IPS DF 4.7 (cell line): ENCODE measurements around the gene TPGS1.
"Not testable (repeated sequence)": the region's sequence is repeated elsewhere in the genome, so short reads cannot be mapped to it uniquely, and the experiment has no call there.

Experiments used
- DNase-seq: peaks from one replicate; pipeline ENCODE4 v3.0.0-alpha.2; 2013; ENCODE audit warnings: low spot score; ENCODE audit errors: extremely low read depth

TPGS1 gene

DNA sequence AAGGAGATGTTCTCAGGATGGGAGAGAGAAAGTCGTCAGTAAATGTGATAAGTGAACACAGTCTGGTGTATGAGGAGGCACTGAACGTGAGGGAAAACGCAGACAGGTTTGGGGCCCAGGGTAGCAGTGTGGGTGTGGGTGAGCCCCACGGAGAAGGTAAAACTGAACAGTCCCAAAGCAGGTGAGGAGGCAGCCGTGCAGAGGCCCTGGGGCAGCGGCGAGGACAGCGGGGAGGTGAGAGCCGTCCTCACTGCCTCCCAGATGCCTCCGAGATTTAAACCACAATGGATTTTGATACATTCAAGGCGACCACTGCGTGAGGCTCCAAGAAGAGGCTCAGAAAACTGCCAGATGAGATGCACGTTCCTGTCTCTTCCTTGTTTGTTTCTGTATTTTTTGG is 31.9 kb upstream of the TPGS1 start:
- no peak for DNase-seq

- no peak for DNase-seq
Observed at GRCh38 chr19:478236-478903, 28.9 kb upstream of the TPGS1 start.

DNA sequence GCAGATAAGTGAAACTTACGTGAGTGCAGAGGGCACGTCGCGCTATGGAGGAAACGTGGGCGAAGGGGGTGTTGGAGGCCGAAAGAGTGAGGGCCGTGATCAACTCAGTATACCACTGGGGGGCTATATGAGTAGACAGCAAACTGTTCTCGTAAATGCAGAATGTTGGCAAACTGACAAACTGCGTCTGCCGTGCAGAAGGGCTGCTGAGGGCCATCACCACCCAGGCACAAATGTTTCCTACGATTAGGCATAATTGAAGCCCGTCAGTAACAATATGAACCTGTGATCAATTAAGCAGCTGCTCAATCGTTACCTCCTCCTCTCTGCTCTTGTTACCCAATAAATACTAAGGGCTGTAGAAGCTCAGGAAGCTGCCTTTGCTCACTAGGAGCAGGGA is 28.3 kb upstream of the TPGS1 start:
- DNase-seq, result no peak

DNA sequence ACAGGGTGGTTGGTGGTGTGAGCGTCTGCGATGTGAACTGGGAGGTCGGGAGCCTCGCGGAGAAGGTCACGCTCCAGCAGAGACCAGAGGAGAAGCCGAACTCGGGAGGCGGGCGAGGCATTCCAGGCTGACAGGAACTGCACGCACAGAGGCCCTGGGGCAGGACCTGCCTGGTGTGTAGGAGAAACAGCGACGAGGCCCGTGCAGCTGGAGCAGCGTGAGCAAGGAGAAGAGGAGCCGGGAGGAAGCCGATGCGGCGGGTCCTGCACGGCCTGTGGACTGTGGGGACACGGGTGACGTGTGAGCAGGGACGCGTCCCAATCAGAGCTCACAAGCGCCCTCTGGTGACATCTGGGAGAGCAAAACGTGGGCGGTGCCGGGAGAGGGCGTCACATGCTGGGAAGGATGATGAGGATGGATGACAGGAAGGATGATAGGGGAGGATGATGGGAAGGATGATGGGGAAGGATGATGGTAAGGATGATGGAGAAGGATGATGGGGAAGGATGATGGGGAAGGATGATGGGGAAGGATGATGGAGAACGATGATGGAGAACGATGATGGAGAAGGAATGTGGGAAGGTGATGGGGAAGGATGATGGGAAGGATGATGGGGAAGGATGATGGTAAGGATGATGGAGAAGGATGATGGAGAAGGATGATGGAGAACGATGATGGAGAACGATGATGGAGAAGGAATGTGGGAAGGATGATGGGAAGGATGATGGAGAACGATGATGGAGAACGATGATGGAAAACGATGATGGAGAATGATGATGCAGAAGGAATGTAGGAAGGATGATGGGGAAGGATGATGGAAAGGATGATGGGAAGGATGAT is 27.1 kb upstream of the TPGS1 start:
- DNase-seq, result no peak

- DNase-seq, result not testable (repeated sequence)
Observed at GRCh38 chr19:481100-481499, 26.2 kb upstream of the TPGS1 start.

DNA sequence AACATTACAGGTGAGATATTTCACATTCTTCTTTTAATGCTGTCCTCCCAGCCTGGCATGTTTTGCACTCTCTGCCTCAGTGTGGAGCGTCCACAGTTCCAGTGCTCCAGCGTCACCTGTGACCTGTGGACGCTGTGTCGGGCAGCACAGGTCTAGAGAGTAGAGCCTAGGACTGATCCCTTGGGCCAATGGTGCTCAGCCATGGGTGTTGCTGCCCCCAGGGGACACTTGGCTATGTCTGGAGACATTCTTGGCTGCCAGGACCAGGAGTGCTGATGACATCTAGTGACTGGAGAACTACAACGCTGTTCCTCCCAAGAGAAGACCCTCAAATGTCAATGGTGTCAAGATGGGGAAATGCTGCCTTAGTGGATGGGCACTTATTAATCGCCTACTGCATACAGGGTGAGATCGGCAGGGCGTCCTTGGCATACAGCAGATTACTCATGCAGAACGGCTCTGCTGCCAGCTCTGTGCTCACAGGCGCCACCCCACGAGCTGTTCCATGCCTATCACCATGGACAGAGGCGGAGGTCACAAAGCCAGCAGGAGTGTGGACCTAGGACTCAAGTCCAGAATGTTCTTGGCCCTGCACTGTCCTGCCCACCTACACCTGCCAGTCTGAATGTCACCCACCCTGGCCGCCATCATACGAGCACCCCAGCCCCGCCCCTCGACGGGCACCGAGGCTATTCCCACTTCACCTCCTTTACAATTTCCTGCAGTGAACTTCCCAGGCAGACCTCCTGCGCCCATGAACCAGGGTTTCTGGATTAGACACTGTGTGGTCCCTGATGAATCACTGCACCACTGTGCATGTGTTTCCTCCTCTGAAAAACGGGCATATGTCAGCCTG is 24.9 kb upstream of the TPGS1 start:
- DNase-seq, result no peak

DNA sequence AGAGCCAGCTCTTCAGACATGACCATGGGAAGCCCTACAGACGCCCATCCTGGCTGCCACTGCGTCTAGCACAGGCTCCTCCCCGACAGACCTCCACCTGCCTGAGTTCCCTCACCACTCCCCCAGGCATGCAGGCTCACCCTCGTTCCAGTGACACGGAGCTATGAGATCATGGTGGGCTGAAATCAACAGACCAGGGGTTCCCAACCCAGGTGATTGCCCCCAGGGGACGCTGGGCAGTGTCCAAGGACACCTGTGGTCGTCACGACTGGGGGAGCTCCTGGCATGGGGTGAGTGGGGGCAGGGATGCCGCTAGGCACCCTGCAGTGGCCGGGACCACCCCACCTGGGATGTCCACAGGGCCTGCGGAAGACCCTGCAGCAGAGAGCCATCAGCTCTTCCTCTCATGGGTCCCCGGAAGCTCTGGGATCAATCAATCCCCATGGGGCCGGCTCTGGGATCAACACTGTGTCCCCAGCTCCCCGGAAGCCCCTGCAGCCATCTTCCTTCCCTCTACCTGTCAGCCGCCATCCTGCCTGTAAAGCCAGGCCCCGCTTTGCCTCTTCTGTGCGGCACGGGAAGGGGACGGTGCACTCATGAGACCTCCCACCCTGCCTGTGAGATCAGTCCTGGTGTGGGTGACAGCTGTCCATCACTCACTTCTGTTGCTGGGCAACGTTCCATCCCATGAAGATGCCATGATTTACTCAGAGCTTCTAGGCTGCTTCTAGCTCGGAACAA is 23.8 kb upstream of the TPGS1 start:
- DNase-seq, result no peak

- DNase-seq, result no peak
Observed at GRCh38 chr19:484494-484893, 22.8 kb upstream of the TPGS1 start.

- DNase-seq, result no peak
Observed at GRCh38 chr19:485077-485476, 22.2 kb upstream of the TPGS1 start.

- no peak for DNase-seq
Observed at GRCh38 chr19:485583-486236, 21.6 kb upstream of the TPGS1 start.

- DNase-seq, result no peak
Observed at GRCh38 chr19:488505-489417, 18.5 kb upstream of the TPGS1 start.

DNA sequence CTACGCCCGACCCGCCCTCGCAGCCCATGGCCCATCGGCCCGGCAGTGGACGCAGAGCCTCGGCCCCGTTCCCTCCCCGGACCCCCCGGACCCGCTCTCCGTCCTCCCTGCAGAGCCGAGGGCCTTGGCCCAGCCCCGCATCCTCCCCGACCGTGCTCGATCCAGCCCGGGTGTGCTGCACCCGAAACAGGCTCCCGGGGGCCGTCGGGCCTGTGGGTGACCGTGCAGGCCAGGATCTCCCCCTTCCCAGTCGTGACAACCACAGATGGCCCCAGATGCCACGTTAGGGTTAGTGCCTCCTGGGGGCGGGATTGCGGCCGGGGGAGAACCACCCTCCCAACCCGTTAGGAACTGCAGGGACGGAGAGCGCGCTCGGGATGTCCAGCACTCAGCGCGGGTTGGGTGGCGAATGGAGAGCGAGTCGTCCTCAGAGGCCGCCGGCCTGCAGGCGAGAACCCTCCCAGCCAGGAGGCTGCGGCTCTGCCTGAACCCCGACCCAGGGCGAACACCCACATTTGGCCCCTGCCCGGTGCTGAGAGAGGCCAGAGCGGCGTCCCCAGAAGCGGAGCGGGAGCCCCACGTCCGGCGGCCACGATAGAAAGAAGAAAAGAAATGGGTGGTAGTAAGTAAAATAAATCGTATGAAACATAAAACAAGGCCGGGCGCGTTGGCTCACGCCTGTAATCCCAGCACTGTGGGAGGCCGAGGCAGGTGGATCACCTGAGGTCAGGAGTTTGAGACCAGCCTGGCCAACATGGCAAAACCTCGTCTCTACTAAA is 17.7 kb upstream of the TPGS1 start:
- no peak for DNase-seq

DNA sequence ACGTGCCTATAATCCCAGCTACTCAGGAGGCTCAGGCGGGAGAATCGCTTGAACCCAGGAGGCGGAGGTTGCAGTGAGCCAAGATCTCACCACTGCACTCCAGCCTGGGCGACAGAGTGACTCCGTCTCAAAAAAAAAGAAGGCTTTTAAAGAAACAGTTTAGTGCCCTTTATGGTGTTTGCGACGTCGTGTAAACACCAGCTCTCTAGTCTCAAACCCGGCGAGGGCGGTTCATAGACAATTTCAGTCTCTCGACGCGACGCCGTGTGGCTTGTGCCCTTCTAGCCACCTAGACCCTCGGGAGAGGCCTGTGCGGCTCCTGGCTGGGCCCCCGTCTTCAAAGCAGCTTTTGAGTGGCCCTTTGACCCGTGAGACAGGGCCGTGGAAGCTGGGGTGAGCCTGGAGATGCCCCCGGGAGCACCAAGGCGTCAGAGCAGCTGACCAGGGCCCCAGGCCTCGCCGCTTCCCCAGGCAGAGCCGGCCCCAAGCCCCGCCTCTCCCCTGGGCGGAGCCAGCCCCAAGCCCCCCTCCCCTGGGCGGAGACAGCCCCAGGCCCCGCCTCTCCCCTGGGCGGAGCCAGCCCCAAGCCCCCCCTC is 16.1 kb upstream of the TPGS1 start:
- no peak for DNase-seq

- DNase-seq, result no peak
Observed at GRCh38 chr19:492091-492531, 15.2 kb upstream of the TPGS1 start.

GRCh38 chr19:493391-494170 is 13.7 kb upstream of the TPGS1 start:
- DNase-seq, result no peak

DNA sequence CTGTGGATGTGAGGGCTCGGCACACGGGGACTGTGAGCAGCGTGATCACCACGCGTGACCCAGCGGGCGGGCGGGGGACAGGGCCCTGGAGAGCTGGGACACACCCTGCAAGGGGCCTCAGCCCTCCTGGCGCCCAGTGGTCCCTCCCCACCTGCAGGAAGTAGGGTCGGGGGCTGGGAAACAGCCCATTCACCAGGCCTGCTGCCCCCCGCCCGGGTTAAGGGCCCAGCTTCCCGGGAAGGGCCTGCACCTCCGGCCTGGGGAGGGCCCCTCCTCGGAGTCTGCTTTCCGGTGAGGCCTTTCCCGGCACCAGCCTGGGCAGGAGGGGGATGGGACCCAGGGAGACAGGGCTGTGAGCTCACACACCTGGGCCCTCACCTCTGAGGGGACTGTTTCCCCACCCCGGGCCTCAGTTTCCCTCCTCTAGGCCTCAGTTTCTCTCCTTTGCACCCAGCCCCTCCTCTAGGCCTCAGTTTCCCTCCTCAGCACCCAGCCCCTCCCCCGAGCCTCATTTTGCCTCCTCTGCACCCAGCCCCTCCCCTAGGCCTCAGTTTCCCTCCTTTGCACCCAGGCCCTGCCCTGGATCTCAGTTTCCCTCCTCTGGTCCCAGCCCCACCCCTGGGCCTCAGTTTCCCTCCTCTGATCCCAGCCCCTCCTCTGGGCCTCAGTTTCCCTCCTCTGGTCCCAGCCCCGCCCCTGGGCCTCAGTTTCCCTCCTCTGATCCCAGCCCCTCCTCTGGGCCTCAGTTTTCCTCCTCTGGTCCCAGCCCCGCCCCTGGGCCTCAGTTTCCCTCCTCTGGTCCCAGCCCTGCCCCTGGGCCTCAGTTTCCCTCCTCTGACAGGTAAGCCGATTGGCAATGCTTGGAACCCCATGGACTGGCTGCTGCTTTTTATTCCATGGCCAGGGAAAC is 12.9 kb upstream of the TPGS1 start:
- DNase-seq, result no peak

DNA sequence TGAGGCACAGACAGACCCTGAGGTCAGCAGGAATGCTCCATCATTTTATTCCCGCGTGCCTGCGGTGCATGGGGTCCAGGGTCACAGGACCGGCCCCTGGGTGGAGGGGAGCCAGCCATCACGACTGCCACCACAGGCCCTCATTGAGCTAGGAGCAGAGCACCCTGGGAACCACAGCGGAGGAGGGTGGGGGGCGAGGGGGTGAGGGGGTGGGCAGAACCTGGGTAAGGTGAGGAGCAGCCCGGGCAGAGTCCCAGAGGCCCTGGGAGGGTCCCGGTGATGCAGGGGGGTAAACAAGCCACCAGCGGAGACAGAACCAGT is 12.3 kb upstream of the TPGS1 start:
- DNase-seq, result no peak
